ENCODE data around the gene MCTP1.
"Not testable (repeated sequence)": the region's sequence is repeated elsewhere in the genome, so short reads cannot be mapped to it uniquely, and the experiment has no call there.

MCTP1 gene

DNA sequence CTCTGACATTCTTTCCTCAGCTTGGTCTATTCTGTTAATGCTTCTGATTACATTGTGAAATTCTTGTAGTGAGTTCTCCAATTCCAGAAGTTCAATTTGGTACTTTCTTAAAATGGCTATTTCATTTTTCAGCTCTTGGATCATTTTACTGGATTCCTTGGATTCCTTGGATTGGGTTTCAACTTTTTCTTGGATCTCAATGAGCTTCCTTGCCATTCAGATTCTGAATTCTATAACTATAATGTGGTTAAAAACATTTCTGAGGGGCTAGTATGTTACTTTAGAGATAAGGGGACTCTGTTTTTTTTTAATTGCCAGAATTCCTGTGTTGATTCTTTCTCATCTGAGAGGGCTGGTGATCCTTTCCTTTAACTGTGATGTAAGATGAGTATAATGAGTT is 136.4 kb downstream of the MCTP1 start:
- FAIRE-seq (no peak), DNase-seq (ENCODE audit: insufficient read length) (no peak)
- TF ChIP-seq TAF1 (IDR thresholded peaks at IDR 0.05; ENCODE audit: borderline replicate concordance, low read depth, low read length) (no peak), POLR2A (IDR thresholded peaks at IDR 0.05; ENCODE audit: low read depth, low read length) (no peak), POLR2AphosphoS5 (IDR thresholded peaks at IDR 0.05; ENCODE audit: low read depth, low read length) (no peak)

DNA sequence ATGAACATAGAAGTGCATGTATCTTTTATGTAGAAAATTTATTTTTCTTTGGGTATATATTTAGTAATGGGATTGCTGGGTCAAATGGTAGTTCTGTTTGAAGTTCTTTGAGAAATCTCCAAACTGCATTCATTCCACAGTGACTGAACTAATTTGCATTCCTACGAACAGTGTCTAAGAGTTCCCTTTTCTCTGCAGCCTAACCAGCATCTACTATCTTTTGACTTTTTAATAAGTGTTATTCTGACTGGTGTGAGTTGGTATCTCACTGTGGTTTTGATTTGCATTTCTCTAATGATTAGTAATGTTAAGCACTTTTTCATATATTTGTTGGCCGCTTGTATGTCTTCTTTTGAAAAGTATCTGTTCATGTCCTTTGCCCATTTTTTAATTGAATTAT is 141.0 kb downstream of the MCTP1 start:
- not testable (repeated sequence) for FAIRE-seq

DNA sequence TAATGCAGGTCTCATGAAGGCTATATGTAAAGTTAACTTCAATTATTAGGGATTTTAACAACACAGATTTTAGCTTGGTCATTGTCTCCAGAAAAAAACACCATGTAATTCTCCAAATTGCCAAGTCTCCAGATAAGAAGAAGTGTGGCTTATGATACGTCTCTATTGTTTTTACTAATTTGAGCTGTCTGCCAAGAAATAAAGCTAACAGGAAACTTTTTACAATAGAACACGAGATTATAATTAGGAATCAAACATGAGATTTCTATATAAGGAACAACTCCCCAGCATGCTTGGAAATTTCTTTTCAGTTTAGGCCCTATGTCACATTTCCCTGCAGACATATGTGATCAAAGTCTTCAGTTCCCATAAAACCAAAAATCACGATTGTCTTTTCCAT is 142.7 kb downstream of the MCTP1 start:
- FAIRE-seq (no peak), DNase-seq (ENCODE audit: insufficient read length) (no peak)
- TF ChIP-seq POLR2AphosphoS5 (IDR thresholded peaks at IDR 0.05; ENCODE audit: low read depth, low read length) (no peak), TAF1 (IDR thresholded peaks at IDR 0.05; ENCODE audit: borderline replicate concordance, low read depth, low read length) (no peak), POLR2A (IDR thresholded peaks at IDR 0.05; ENCODE audit: low read depth, low read length) (no peak)

More for the DNA sequence above, 141.0 kb downstream of the MCTP1 start:
- not testable (repeated sequence) for DNase-seq (ENCODE audit: insufficient read length)

DNA sequence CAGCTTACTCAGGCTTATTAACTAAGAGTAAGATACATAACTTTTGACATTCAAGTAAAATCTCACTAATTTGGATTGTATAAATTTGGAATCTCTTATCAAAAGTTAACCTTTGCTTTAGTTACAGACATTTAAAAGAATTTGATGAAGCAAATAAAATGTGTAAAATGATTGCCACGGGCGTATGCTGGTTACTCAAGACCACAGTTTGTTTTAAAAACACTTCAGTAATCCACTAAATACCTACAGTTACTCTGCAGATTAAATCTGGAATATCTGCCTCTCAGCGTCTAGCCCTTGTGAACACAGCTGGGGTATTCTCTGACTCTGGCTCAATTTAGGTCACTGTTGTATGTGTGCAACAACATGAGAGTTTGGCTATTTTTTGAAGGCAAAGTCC is 143.8 kb downstream of the MCTP1 start:
- FAIRE-seq = no peak
- TF ChIP-seq POLR2A (IDR thresholded peaks at IDR 0.05; ENCODE audit: low read depth, low read length) = no peak
- no peak for TF ChIP-seq POLR2AphosphoS5 (IDR thresholded peaks at IDR 0.05; ENCODE audit: low read depth, low read length)
- TF ChIP-seq TAF1 (IDR thresholded peaks at IDR 0.05; ENCODE audit: borderline replicate concordance, low read depth, low read length) = no peak
- no peak for DNase-seq (ENCODE audit: insufficient read length)

DNA sequence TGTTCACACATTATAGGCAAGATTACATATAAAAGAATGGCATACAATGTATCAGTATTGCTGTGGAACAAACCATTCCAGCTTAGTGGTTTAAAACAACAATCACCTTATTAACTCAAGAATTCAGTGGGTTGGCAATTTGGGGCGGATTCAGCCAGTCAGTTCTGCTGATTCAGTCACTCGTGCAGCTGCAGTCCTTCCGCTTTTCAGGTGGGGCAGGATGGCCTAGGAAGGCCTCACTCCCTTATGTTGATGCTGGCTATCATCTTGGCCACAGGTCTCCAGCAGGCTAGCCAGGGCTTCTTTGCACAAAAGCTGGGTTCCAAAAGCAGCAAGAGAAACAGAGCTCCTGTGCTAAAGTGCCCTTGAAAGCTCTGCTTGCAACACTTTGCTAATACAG is 150.6 kb downstream of the MCTP1 start:
- FAIRE-seq (no peak), DNase-seq (ENCODE audit: insufficient read length) (no peak)
- TF ChIP-seq TAF1 (IDR thresholded peaks at IDR 0.05; ENCODE audit: borderline replicate concordance, low read depth, low read length) (no peak), POLR2AphosphoS5 (IDR thresholded peaks at IDR 0.05; ENCODE audit: low read depth, low read length) (no peak), POLR2A (IDR thresholded peaks at IDR 0.05; ENCODE audit: low read depth, low read length) (no peak)

DNA sequence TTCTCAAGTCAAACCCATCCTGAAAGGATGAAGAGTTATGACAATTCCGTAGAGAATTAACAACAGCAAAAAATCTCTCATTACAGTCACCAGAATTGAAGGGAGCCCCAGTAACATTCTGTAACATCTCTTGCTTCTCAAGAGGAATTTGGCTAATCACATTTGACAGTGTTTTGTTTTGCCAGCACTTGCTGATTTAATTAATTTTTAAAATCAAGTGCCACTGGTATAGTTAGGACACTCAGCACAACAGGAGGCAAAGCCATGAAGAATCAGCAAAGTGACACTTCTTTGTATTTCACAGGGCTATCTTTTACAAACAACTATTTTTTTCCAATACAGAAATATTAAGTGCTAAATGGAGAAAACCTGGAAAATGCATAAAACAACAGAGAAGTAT is 152.8 kb downstream of the MCTP1 start:
- DNase-seq (ENCODE audit: insufficient read length) (no peak), FAIRE-seq (no peak)
- TF ChIP-seq POLR2A (IDR thresholded peaks at IDR 0.05; ENCODE audit: low read depth, low read length) (no peak), POLR2AphosphoS5 (IDR thresholded peaks at IDR 0.05; ENCODE audit: low read depth, low read length) (no peak), TAF1 (IDR thresholded peaks at IDR 0.05; ENCODE audit: borderline replicate concordance, low read depth, low read length) (no peak)

DNA sequence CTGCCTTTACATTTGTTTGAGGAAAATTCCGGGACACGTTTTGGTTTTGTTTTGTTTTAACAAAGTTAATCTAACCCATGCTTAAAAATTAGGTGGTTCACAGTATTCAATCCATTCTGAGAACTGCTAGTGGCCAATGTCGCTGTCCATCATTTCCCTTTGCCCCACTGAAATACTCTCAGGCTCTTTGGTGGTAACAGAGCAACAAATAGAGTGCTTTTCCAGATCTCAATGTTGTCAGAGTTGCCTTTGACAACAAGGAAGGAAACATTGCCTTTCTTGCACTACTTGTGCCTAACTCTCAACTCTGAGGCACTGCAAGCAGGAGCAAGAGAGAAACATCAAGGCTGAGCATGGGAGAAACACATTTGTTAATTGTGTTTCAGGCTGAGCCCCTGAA is 154.0 kb downstream of the MCTP1 start:
- TF ChIP-seq POLR2A (IDR thresholded peaks at IDR 0.05; ENCODE audit: low read depth, low read length) (no peak), POLR2AphosphoS5 (IDR thresholded peaks at IDR 0.05; ENCODE audit: low read depth, low read length) (no peak), TAF1 (IDR thresholded peaks at IDR 0.05; ENCODE audit: borderline replicate concordance, low read depth, low read length) (no peak)
- DNase-seq (ENCODE audit: insufficient read length) (no peak), FAIRE-seq (no peak)

DNA sequence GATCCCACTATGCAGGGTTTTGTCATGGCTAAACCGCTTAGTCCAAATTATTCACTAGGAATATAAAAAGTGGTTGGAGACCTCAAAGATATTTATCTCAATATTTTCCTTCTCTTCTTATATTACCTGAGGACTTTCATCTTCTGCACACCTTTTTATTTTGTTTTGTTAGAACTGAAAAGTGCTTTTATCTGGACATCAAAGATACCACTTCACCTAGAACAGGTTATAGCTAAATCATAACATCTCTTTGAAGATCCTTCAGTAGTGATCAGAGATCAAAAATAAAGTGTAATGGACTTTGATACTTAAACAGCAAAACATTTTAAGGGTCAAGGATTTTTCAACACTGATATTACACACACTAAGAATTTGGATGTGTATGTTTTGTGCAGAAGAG is 160.2 kb downstream of the MCTP1 start:
- TF ChIP-seq POLR2AphosphoS5 (IDR thresholded peaks at IDR 0.05; ENCODE audit: low read depth, low read length) (no peak), POLR2A (IDR thresholded peaks at IDR 0.05; ENCODE audit: low read depth, low read length) (no peak), TAF1 (IDR thresholded peaks at IDR 0.05; ENCODE audit: borderline replicate concordance, low read depth, low read length) (no peak)
- DNase-seq (ENCODE audit: insufficient read length) (no peak), FAIRE-seq (no peak)

DNA sequence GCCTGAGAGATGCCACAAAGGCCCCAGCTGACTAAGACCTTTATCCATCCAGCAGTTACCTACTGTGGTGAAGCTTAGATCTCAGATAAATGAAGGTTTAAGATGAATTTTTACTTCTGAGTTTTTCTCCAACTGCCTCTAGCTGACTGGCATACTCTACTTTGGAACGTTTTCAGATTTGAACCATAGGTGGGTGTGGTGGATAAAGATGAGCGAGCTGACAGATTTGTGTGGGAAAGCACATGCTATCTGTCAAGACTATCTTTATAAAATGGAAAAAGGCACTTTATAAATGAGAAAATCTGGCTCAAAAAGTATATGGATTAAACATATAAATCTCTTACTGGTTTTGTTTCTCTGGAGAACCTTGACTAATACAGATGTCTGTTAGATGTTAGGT is 160.8 kb downstream of the MCTP1 start:
- FAIRE-seq (no peak), DNase-seq (ENCODE audit: insufficient read length) (no peak)
- TF ChIP-seq TAF1 (IDR thresholded peaks at IDR 0.05; ENCODE audit: borderline replicate concordance, low read depth, low read length) (no peak), POLR2AphosphoS5 (IDR thresholded peaks at IDR 0.05; ENCODE audit: low read depth, low read length) (no peak), POLR2A (IDR thresholded peaks at IDR 0.05; ENCODE audit: low read depth, low read length) (no peak)

DNA sequence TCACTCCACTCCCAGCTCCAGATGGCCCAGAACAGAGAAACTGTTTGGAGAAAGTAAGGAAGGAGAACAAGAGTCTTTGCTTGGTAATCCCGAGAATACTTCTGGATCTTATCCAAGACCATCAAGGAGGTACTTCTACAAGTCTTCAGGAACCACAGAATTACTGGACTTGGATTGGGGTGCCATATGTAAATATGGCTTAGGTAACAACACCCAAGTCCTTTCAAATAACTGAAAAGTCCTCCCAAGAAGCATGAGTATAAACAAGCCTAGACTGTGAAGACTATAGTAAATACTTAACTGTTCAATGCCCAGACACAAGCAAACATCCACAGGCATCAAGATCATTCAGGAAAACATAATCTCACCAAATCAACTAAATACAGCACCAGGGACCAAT is 170.0 kb downstream of the MCTP1 start:
- FAIRE-seq (no peak), DNase-seq (ENCODE audit: insufficient read length) (no peak)
- TF ChIP-seq POLR2AphosphoS5 (IDR thresholded peaks at IDR 0.05; ENCODE audit: low read depth, low read length) (no peak), POLR2A (IDR thresholded peaks at IDR 0.05; ENCODE audit: low read depth, low read length) (no peak), TAF1 (IDR thresholded peaks at IDR 0.05; ENCODE audit: borderline replicate concordance, low read depth, low read length) (no peak)

DNA sequence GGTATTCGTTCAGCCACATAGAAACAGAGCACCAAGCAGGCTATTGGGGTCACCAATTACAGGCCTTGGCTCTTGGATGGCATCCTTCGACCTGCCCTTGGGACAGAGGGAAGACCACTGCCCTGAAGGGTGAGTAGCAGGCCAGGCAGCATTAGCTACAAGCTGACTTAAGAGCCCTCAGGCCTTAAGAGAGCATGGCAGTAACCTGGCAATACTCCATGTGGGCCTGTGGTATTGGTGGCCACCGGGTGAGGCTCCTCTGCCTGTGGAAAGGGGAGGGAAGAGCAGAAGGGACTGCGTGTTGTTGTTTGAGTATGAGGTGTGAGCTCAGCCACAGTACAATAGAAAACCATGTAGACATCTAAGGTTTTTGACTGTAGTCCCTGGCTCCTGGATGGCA is 170.6 kb downstream of the MCTP1 start:
- DNase-seq (ENCODE audit: insufficient read length) (no peak), FAIRE-seq (no peak)
- TF ChIP-seq POLR2AphosphoS5 (IDR thresholded peaks at IDR 0.05; ENCODE audit: low read depth, low read length) = no peak
- TF ChIP-seq POLR2A (IDR thresholded peaks at IDR 0.05; ENCODE audit: low read depth, low read length) = no peak
- TF ChIP-seq TAF1 (IDR thresholded peaks at IDR 0.05; ENCODE audit: borderline replicate concordance, low read depth, low read length) = no peak

DNA sequence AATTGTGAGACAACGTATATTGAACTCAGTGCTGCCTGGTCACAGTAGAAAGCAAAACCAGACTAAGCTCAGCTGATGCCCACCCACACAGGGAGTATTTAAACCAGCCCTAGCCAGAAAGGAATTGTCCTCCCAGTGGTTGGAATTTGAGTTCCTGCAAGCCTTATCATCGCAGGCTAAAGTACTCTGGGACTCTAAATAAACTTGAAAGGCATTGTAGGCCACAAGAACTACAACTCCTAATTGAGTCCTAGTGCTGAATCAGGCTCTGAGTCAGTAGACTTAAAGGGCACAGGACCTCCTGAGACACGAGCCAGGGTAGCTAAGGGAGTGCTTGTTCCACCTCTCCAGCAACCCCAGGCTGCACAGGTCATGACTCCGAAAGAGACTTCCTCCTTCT is 171.4 kb downstream of the MCTP1 start:
- DNase-seq (ENCODE audit: insufficient read length) = no peak
- FAIRE-seq = no peak
- no peak for TF ChIP-seq POLR2AphosphoS5 (IDR thresholded peaks at IDR 0.05; ENCODE audit: low read depth, low read length)
- TF ChIP-seq POLR2A (IDR thresholded peaks at IDR 0.05; ENCODE audit: low read depth, low read length) = no peak

DNA sequence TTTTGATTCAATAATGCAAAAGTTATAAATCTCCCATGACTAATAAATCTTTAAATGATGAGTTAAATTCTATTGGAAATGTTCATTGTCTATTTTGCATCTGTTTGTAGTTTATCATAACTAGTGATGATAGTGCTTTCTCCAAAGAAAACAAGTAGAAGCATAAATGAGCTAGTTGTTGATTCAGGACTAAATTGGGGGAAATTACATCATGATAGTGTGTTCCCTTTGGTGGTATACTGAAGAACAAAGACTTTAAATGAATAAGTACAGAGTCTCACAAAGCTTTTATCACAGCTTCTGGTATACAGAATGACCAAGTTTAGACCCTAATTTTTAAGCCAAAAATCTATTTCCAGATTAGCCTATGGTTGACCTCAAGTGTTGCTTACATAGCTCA is 173.8 kb downstream of the MCTP1 start:
- TF ChIP-seq POLR2A (IDR thresholded peaks at IDR 0.05; ENCODE audit: low read depth, low read length) (no peak), TAF1 (IDR thresholded peaks at IDR 0.05; ENCODE audit: borderline replicate concordance, low read depth, low read length) (no peak), POLR2AphosphoS5 (IDR thresholded peaks at IDR 0.05; ENCODE audit: low read depth, low read length) (no peak)
- DNase-seq (ENCODE audit: insufficient read length) = no peak
- no peak for FAIRE-seq
